Pancreas (tissue), 10 donors: ENCODE results near the gene WDR5. TPM values are rescaled to one million over a fixed set of nuclear protein-coding genes. Genes with fewer than 3 reads are reported as not detected.
A peak's percentile ranks its signal among the peaks of the same experiment; 100 is the strongest.

Source experiments
- ATAC-seq, 4 donors: fragments of 200-7000 bp; cut with Tn5 transposase; one replicate each; pipeline versions ENCODE4 v1.8.0 to v1.9.1; 2020; ENCODE audit warnings: mild to moderate bottlenecking in 4 of 4, moderate library complexity in 4 of 4
- DNase-seq, 6 donors: peaks; one replicate each; pipeline ENCODE4 v3.0.0-alpha.2; 2020
- FAIRE-seq: peaks from 2 replicates; lab custom pipeline; 2012; peaks lifted over from hg19 to GRCh38; lab: Jason Lieb, UNC
- H3K27ac ChIP-seq, 4 donors: fragments of 200-600 bp; sonication (generic); 1 replicate in 3 of 4; 2 replicates in 1 of 4; pipeline versions ENCODE4 v1.5.0 to v1.8.0; 2020
- H3K27me3 ChIP-seq, 4 donors: fragments of 200-600 bp; one replicate each; pipeline ENCODE4 v1.8.0; 2021
- H3K36me3 ChIP-seq, 3 donors: fragments of 200-600 bp; sonication (generic) in 1 of 3; one replicate each; pipeline versions ENCODE4 v1.5.0 to v1.8.0; 2020 to 2021
- H3K4me1 ChIP-seq, 3 donors: fragments of 200-600 bp; one replicate each; pipeline ENCODE4 v1.8.0; 2021
- H3K4me3 ChIP-seq, 4 donors: fragments of 200-600 bp; sonication (generic) in 2 of 4; one replicate each; pipeline versions ENCODE4 v1.5.0 to v1.8.0; 2020 to 2021
- H3K9me3 ChIP-seq, 4 donors: fragments of 200-600 bp; one replicate each; pipeline ENCODE4 v1.8.0; 2021
- CTCF ChIP-seq, 4 donors: fragments of 200-600 bp; sonication (generic) in 3 of 4; IDR thresholded peaks; one replicate each; pipeline versions ENCODE4 v1.5.0 to v1.8.0; 2021; ENCODE audit warnings: antibody characterized with exemption in 4 of 4
- WGBS, 2 donors: extraction: QIAGEN DNeasy Blood & Tissue Kit; methylation state at CpG; one replicate each; pipeline ENCODE4 v1.1.7; 2013; 5-methylcytosine and 5-hydroxymethylcytosine counted together
- intact Hi-C, 3 donors: fragments of 100-400 bp; cut with DNase I; formaldehyde crosslinking; loops; one replicate each; pipeline versions ENCODE4 v1.11.1 to v1.14.2; 2022
- polyA plus RNA-seq, 2 donors: library from polyadenylated mRNA; stranded (reverse); fragments of 200-250 nt; gene quantifications; one replicate each; pipeline ENCODE4 v1.2.3, GENCODE V29; 2013
- total RNA-seq, 6 donors: library from RNA; stranded (reverse); fragmentation: NEBNext Ultra II Directional in 4 of 6; extraction: Animal tissue kit (Norgen Biotek cat#: 25700) in 4 of 6; gene quantifications; one replicate each; pipeline versions ENCODE4 v1.2.1 to v1.2.4, GENCODE V29; 2021 to 2023
- donor health status: healthy with polysubstance abuse.
- donor health status: DM: no; HTN: no; CAD: no; lungs with moderate emphysema.
- donor health status: DM: no; HTN: no; CAD: no.
- donor health status: control.
- donor health status: control.
- donor health status: Bipolar disorder and iron deficiency.
- donor health status: DM: yes; HTN: yes; CAD: no.
- donor health status: DM: no; HTN: no; CAD: no.
- donor health status: DM: no; HTN: no; CAD: no.
- donor health status: DM: yes; HTN: yes; CAD: no.

The WDR5 gene
- total and polyA plus RNA-seq, 8 donors = 14.0 to 26.1 (median 16.5) TPM

- no peak for FAIRE-seq
- H3K9me3 ChIP-seq = no peaks in the 10 kb centered on the region
These were observed 37.5 kb downstream of the WDR5 start for GRCh38 chr9:134173127-134174072.

GRCh38 chr9:134174073-134174449 is 38.2 kb downstream of the WDR5 start:
- Histone ChIP-seq H3K4me1 (no peaks in the 10 kb centered on the region), H3K36me3 (no peaks in the 10 kb centered on the region), H3K27ac (no peak overlapping the region), H3K27me3 (peaks cover 0 to 5% (median 0%) of the 10 kb centered on the region in 4 donors), H3K4me3 (no peak overlapping the region), H3K9me3 (no peaks in the 10 kb centered on the region)
- WGBS, 2 donors = 53 to 69% methylated on average over 9 of the region's 9 CpGs
- peak in 1 of 4 donors; percentile 19 for ATAC-seq
- no peak for FAIRE-seq
- peak in 1 of 6 donors; percentile 38 for DNase-seq
- TF ChIP-seq CTCF (IDR thresholded peaks at IDR 0.05) = no peak
- intact Hi-C loops = loop anchor here in 2 of 3 donors (5.0 to 10.0 kb wide), 2 partner anchors 151 to 268 kb away; partner anchors contain the start of gene RXRA (in 1 of the 2)

More at GRCh38 chr9:134173127-134174072, 37.5 kb downstream of the WDR5 start:
- WGBS, 2 donors = 66 to 81% methylated on average over 45 to 46 of the region's 46 CpGs
- Histone ChIP-seq H3K4me1 (no peaks in the 10 kb centered on the region), H3K36me3 (no peaks in the 10 kb centered on the region), H3K4me3 (no peak overlapping the region), H3K27me3 (peaks cover 0 to 5% (median 0%) of the 10 kb centered on the region in 4 donors), H3K27ac (no peak overlapping the region)
- ATAC-seq = no peak
- intact Hi-C loops = loop anchor here (2.0 to 10.0 kb wide), 4 partner anchors 151 to 269 kb away; partner anchors contain the start of gene RXRA (in 1 of the 3)
- TF ChIP-seq CTCF (IDR thresholded peaks at IDR 0.05) = no peak
- DNase-seq = peak in 1 of 6 donors; percentile 69

GRCh38 chr9:134174526-134175290 is 38.8 kb downstream of the WDR5 start:
- intact Hi-C loops = loop anchor here in 2 of 3 donors (5.0 to 10.0 kb wide), 2 partner anchors 150 to 268 kb away; partner anchors contain the start of gene RXRA (in 1 of the 2)
- ATAC-seq (no peak), DNase-seq (peak in 1 of 6 donors; percentile 58), FAIRE-seq (no peak)
- H3K4me3 ChIP-seq = no peak overlapping the region
- no peaks in the 10 kb centered on the region for H3K4me1 ChIP-seq
- H3K9me3 ChIP-seq = no peaks in the 10 kb centered on the region
- H3K27me3 ChIP-seq = peaks cover 0 to 5% (median 0%) of the 10 kb centered on the region in 4 donors
- no peak overlapping the region for H3K27ac ChIP-seq
- no peak for TF ChIP-seq CTCF (IDR thresholded peaks at IDR 0.05)
- H3K36me3 ChIP-seq = no peaks in the 10 kb centered on the region
- WGBS, 2 donors = 64 to 74% methylated on average over 19 of the region's 19 CpGs

GRCh38 chr9:134175291-134175807 is 39.5 kb downstream of the WDR5 start:
- peaks cover 0 to 5% (median 0%) of the 10 kb centered on the region in 4 donors for H3K27me3 ChIP-seq
- no peak overlapping the region for H3K4me3 ChIP-seq
- ATAC-seq = peak in 2 of 4 donors; percentile 10 to 20
- no peaks in the 10 kb centered on the region for H3K9me3 ChIP-seq
- H3K4me1 ChIP-seq = no peaks in the 10 kb centered on the region
- no peak for TF ChIP-seq CTCF (IDR thresholded peaks at IDR 0.05)
- no peaks in the 10 kb centered on the region for H3K36me3 ChIP-seq
- H3K27ac ChIP-seq = no peak overlapping the region
- peak in 2 of 6 donors; percentile 22 to 61 for DNase-seq
- FAIRE-seq = no peak
- intact Hi-C loops = loop anchor here in 1 of 3 donors (10.0 kb wide), 1 partner anchor 149 kb away; the partner anchor contains the start of gene RXRA
- WGBS, 2 donors = 38 to 48% methylated on average over 17 to 20 of the region's 20 CpGs
